ENCODE results near the gene PRM1. TPM values are rescaled to one million over a fixed set of nuclear protein-coding genes. Genes with fewer than 3 reads are reported as not detected.

PRM1 gene
- total and polyA plus RNA-seq, 2 of the 4 experiments (the other 2 are of a cell fraction) = not detected

DNA sequence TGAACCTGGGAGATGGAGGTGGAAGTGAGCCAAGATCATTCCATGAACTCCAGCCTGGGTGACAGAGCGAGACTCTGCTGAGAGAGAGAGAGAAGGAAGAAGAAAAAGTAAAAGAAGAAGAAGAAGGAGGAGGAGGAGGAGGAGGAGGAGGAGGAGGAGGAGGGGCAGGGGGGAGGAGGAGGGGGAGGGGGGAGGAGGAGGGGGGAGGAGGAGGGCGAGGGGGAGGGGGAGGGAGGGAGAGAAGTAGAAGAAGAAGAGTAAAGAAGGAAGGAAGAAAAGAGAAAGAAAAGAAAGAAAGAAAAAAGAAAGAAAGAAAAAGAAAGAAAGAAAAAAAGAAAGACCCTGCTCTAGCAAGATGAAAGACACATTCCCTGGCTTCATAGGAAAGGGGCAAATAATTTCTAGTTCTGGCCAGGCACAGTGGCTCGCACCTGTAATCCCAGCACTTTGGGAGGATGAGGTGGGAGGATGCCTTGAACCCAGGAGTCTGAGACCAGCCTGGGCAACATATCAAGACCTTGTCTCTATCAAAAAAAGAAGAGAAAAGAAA lies 48.8 kb downstream of the PRM1 start:
- Histone ChIP-seq H2BK5ac (ENCODE audit: low read depth, low read length, poor library complexity, severe bottlenecking) (no peak overlapping the region), H2BK20ac (ENCODE audit: low read depth, low read length) (no peak overlapping the region), H3K18ac (ENCODE audit: low read depth, low read length) (no peak overlapping the region), H3K9ac (ENCODE audit: low read depth, low read length) (no peak overlapping the region), H4K5ac (ENCODE audit: low read depth, low read length) (no peak overlapping the region), H3K36me3 (ENCODE audit: control insufficient read depth, insufficient read depth, low read length) (no peaks in the 10 kb centered on the region), H3K4me1 (ENCODE audit: control insufficient read depth, insufficient read depth, low read length) (peaks cover 2% of the 10 kb centered on the region; the same call in 1 of the 2 replicates), H3K14ac (replicated peaks; ENCODE audit: low read depth, low read length) (no peak overlapping the region; the same call in 1 of the 2 replicates), H3K79me1 (ENCODE audit: low read depth in 1 of 2, low read length in 2 of 2) (no peaks in the 10 kb centered on the region), H4K8ac (ENCODE audit: low read depth in 2 of 2, low read length in 2 of 2) (no peak overlapping the region), H3K56ac (ENCODE audit: extremely low read depth, insufficient read depth, low read length) (no peak overlapping the region), H4K20me1 (ENCODE audit: insufficient read depth, low read length) (no peaks in the 10 kb centered on the region), H3K4ac (ENCODE audit: low read depth, low read length) (no peak overlapping the region), H3K9me3 (ENCODE audit: control insufficient read depth, insufficient read depth, low read length) (no peaks in the 10 kb centered on the region), H3K27ac (ENCODE audit: insufficient read depth, low read length) (no peak overlapping the region), H3K4me2 (ENCODE audit: low read depth, low read length) (no peak overlapping the region), H3K23ac (ENCODE audit: low read depth, low read length) (no peak overlapping the region), H3K4me3 (ENCODE audit: insufficient read depth, low read depth, low read length) (no peak overlapping the region), H3K27me3 (ENCODE audit: control insufficient read depth, insufficient read depth, low read length) (no peaks in the 10 kb centered on the region; the same call in 1 of the 2 replicates), H2BK15ac (ENCODE audit: low read depth, low read length) (no peak overlapping the region), H2AK9ac (replicated peaks; ENCODE audit: low read depth, low read length, poor library complexity) (no peak overlapping the region), H3K9me1 (ENCODE audit: insufficient read depth, low read length) (no peaks in the 10 kb centered on the region; the same call in 1 of the 2 replicates), H2AFZ (replicated peaks; ENCODE audit: low read length, poor library complexity) (no peak overlapping the region), H4K91ac (ENCODE audit: insufficient read depth, low read depth, low read length) (no peak overlapping the region), H2AK5ac (ENCODE audit: low read depth, low read length) (peak overlapping the region; percentile 54; the same call in 1 of the 2 replicates), H2BK120ac (ENCODE audit: low read depth, low read length) (no peak overlapping the region)
- BruUV-seq (replicated peaks) = no TSS peak
- intact Hi-C loops (cut with micrococcal nuclease) = no loop called here
- no peak for ATAC-seq (ENCODE audit: low read depth)
- POLR2A ChIA-PET (ENCODE audit: unreplicated experiment) = no interaction called here
- dilution Hi-C loops (cut with HindIII; ENCODE audit: low sequenced_read_pairs, unreplicated experiment) = no loop called here
- no peak for DNase-seq
- WGBS, 2 experiments (ENCODE audit: extremely low coverage in 2 of 2, insufficient read length in 1 of 2) = no CpG with 5 or more reads among the region's 3 CpGs
- TF ChIP-seq RFX5 (IDR thresholded peaks at IDR 0.05; ENCODE audit: low read depth, low read length) (no peak), RAD21 (IDR thresholded peaks at IDR 0.05; ENCODE audit: low read length) (no peak), MXI1 (IDR thresholded peaks at IDR 0.05; ENCODE audit: borderline replicate concordance, low read depth, low read length) (no peak), SMC3 (IDR thresholded peaks at IDR 0.05; ENCODE audit: low read depth, low read length) (no peak), CEBPB (IDR thresholded peaks at IDR 0.05; ENCODE audit: low read depth, low read length) (no peak), BHLHE40 (IDR thresholded peaks at IDR 0.05; ENCODE audit: low read depth, low read length) (no peak), MAZ (IDR thresholded peaks at IDR 0.05; ENCODE audit: borderline replicate concordance, low read depth, low read length) (no peak)
- TF ChIP-seq, protein P1, sequence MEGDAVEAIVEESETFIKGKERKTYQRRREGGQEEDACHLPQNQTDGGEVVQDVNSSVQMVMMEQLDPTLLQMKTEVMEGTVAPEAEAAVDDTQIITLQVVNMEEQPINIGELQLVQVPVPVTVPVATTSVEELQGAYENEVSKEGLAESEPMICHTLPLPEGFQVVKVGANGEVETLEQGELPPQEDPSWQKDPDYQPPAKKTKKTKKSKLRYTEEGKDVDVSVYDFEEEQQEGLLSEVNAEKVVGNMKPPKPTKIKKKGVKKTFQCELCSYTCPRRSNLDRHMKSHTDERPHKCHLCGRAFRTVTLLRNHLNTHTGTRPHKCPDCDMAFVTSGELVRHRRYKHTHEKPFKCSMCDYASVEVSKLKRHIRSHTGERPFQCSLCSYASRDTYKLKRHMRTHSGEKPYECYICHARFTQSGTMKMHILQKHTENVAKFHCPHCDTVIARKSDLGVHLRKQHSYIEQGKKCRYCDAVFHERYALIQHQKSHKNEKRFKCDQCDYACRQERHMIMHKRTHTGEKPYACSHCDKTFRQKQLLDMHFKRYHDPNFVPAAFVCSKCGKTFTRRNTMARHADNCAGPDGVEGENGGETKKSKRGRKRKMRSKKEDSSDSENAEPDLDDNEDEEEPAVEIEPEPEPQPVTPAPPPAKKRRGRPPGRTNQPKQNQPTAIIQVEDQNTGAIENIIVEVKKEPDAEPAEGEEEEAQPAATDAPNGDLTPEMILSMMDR (conservative IDR thresholded peaks at IDR 0.05; ENCODE audit: low read depth, low read length) = no peak
- CTCF ChIA-PET = no interaction called here
- in situ Hi-C loops (cut with MboI; ENCODE audit: low sequenced_read_pairs) = no loop called here
